T-helper 22 cell (primary cell): ENCODE measurements around the gene RBM4.
"Not testable (repeated sequence)": the region's sequence is repeated elsewhere in the genome, so short reads cannot be mapped to it uniquely, and the experiment has no call there.

Experiments used
- DNase-seq: peaks from one replicate; pipeline ENCODE4 v3.0.0-alpha.2; 2020; ENCODE audit warnings: low read depth

Gene RBM4

GRCh38 chr11:66638177-66639065 is at the start of gene RBM4:
Gene RBM4, plus strand, starts transcription at chr11:66638703. Its CDS starts 1,009 bp downstream, at chr11:66639712.
- DNase-seq: peak; percentile 96

GRCh38 chr11:66589315-66589714 is 49.2 kb upstream of the RBM4 start:
- DNase-seq: not testable (repeated sequence)

GRCh38 chr11:66589996-66590675 is 48.4 kb upstream of the RBM4 start:
- no peak for DNase-seq

GRCh38 chr11:66591175-66591574 is 47.3 kb upstream of the RBM4 start:
- no peak for DNase-seq

- DNase-seq: peak; percentile 98
Measured at GRCh38 chr11:66592457-66593302, 45.8 kb upstream of the RBM4 start, which contains the start of the genes CCDC87 and CCS. Gene CCDC87, minus strand, starts transcription at chr11:66593063. Its CDS starts 48 bp downstream, at chr11:66593015. Gene CCS, plus strand, starts transcription at chr11:66593185. Its CDS starts 77 bp downstream, at chr11:66593262.

- no peak for DNase-seq
Measured at GRCh38 chr11:66593303-66593635, 45.2 kb upstream of the RBM4 start.

- DNase-seq: no peak
Measured at GRCh38 chr11:66593650-66594049, 44.9 kb upstream of the RBM4 start.

GRCh38 chr11:66595245-66595904 is 43.1 kb upstream of the RBM4 start:
- no peak for DNase-seq

- no peak for DNase-seq
Measured at GRCh38 chr11:66598993-66599392, 39.5 kb upstream of the RBM4 start.

GRCh38 chr11:66600219-66600618 is 38.3 kb upstream of the RBM4 start:
- DNase-seq: no peak

GRCh38 chr11:66600631-66601233 is 37.8 kb upstream of the RBM4 start:
- DNase-seq: no peak

- no peak for DNase-seq
Measured at GRCh38 chr11:66603072-66603471, 35.4 kb upstream of the RBM4 start.

- no peak for DNase-seq
Measured at GRCh38 chr11:66604155-66604554, 34.3 kb upstream of the RBM4 start.

GRCh38 chr11:66606608-66607007 is 31.9 kb upstream of the RBM4 start:
- not testable (repeated sequence) for DNase-seq

- DNase-seq: no peak
Measured at GRCh38 chr11:66607126-66607834, 31.2 kb upstream of the RBM4 start.

GRCh38 chr11:66609721-66610617 is 28.5 kb upstream of the RBM4 start:
- no peak for DNase-seq

GRCh38 chr11:66612458-66612857 is 26.0 kb upstream of the RBM4 start:
- DNase-seq: no peak

- DNase-seq: no peak
Measured at GRCh38 chr11:66614073-66614472, 24.4 kb upstream of the RBM4 start.

GRCh38 chr11:66616379-66617154 is 21.9 kb upstream of the RBM4 start, which contains the start of gene RBM14:
Gene RBM14, plus strand, starts transcription at chr11:66616630. Its CDS starts 91 bp downstream, at chr11:66616721.
- peak; percentile 98 for DNase-seq
